Activated CD4-positive, alpha-beta T cell treated with anti-CD3 and anti-CD28 coated beads for 48 hours (primary cell): ENCODE measurements around the gene RPS6KA6.
A peak's percentile ranks its signal among the peaks of the same experiment; 100 is the strongest.

Experiments
- DNase-seq: peaks from one replicate; pipeline ENCODE4 v3.0.0-alpha.2; 2020

The RPS6KA6 gene

GRCh38 chrX:84187533-84188319 is at the start of gene RPS6KA6:
TSS of gene RPS6KA6 (minus strand) at chrX:84188199. CDS start at chrX:84187899, 300 bp downstream.
- DNase-seq: peak; percentile 3

- no peak for DNase-seq
These were observed 36.7 kb upstream of the RPS6KA6 start for GRCh38 chrX:84224741-84225140.

GRCh38 chrX:84223261-84223660 is 35.3 kb upstream of the RPS6KA6 start:
- DNase-seq: no peak

GRCh38 chrX:84221181-84221580 is 33.2 kb upstream of the RPS6KA6 start:
- no peak for DNase-seq

- no peak for DNase-seq
These were observed 31.6 kb upstream of the RPS6KA6 start for GRCh38 chrX:84219551-84219950.

- DNase-seq: no peak
These were observed 30.7 kb upstream of the RPS6KA6 start for GRCh38 chrX:84218726-84219125.

GRCh38 chrX:84216881-84217280 is 28.9 kb upstream of the RPS6KA6 start:
- no peak for DNase-seq

GRCh38 chrX:84216406-84216805 is 28.4 kb upstream of the RPS6KA6 start:
- DNase-seq: no peak

GRCh38 chrX:84205276-84205675 is 17.3 kb upstream of the RPS6KA6 start:
- no peak for DNase-seq

GRCh38 chrX:84199688-84200087 is 11.7 kb upstream of the RPS6KA6 start:
- no peak for DNase-seq

GRCh38 chrX:84197550-84197949 is 9.6 kb upstream of the RPS6KA6 start:
- no peak for DNase-seq

- DNase-seq: no peak
These were observed 4.0 kb upstream of the RPS6KA6 start for GRCh38 chrX:84192006-84192405.

GRCh38 chrX:84189125-84189524 is 1.1 kb upstream of the RPS6KA6 start:
- DNase-seq: no peak

GRCh38 chrX:84188320-84188834 is 378 bp upstream of the RPS6KA6 start:
- DNase-seq: peak; percentile 4

GRCh38 chrX:84186603-84187532 is 1.1 kb downstream of the RPS6KA6 start:
- no peak for DNase-seq

GRCh38 chrX:84182516-84182915 is 5.5 kb downstream of the RPS6KA6 start:
- no peak for DNase-seq

- no peak for DNase-seq
These were observed 12.0 kb downstream of the RPS6KA6 start for GRCh38 chrX:84175958-84176357.

- DNase-seq: no peak
These were observed 12.7 kb downstream of the RPS6KA6 start for GRCh38 chrX:84175274-84175673.

GRCh38 chrX:84174348-84174747 is 13.7 kb downstream of the RPS6KA6 start:
- no peak for DNase-seq

- DNase-seq: no peak
These were observed 17.1 kb downstream of the RPS6KA6 start for GRCh38 chrX:84170931-84171330.

GRCh38 chrX:84168574-84168973 is 19.4 kb downstream of the RPS6KA6 start:
- DNase-seq: no peak

GRCh38 chrX:84168095-84168494 is 19.9 kb downstream of the RPS6KA6 start:
- no peak for DNase-seq

GRCh38 chrX:84165711-84166110 is 22.3 kb downstream of the RPS6KA6 start:
- DNase-seq: no peak

- DNase-seq: no peak
These were observed 25.6 kb downstream of the RPS6KA6 start for GRCh38 chrX:84162401-84162800.
